Upper lobe of right lung (tissue), 1 donor: ENCODE data around the gene C4BPA. TPM values are rescaled to one million over a fixed set of nuclear protein-coding genes. Genes with fewer than 3 reads are reported as not detected.

Experiments used
- ATAC-seq: fragments of 200-7000 bp; cut with Tn5 transposase; one replicate; pipeline ENCODE4 v1.9.1; 2020; ENCODE audit warnings: mild to moderate bottlenecking, moderate library complexity
- DNase-seq: peaks from one replicate; pipeline ENCODE4 v3.0.0-alpha.2; 2020
- H3K27ac ChIP-seq: fragments of 200-600 bp; one replicate; pipeline ENCODE4 v1.8.0; 2022
- H3K27me3 ChIP-seq: fragments of 200-600 bp; one replicate; pipeline ENCODE4 v1.8.0; 2022; ENCODE audit warnings: mild to moderate bottlenecking
- H3K36me3 ChIP-seq: fragments of 200-600 bp; one replicate; pipeline ENCODE4 v1.8.0; 2022
- H3K4me1 ChIP-seq: fragments of 200-600 bp; one replicate; pipeline ENCODE4 v1.8.0; 2022
- H3K4me3 ChIP-seq: fragments of 200-600 bp; one replicate; pipeline ENCODE4 v1.8.0; 2022; ENCODE audit warnings: mild to moderate bottlenecking
- H3K9me3 ChIP-seq: fragments of 200-600 bp; one replicate; pipeline ENCODE4 v1.8.0; 2022
- CTCF ChIP-seq: fragments of 200-600 bp; IDR thresholded peaks from one replicate; pipeline ENCODE4 v1.8.0; 2022; ENCODE audit warnings: antibody characterized with exemption
- intact Hi-C: fragments of 100-400 bp; cut with DNase I; formaldehyde crosslinking; loops from one replicate; pipeline ENCODE4 v1.11.0; 2022
- total RNA-seq: library from RNA; stranded (reverse); fragmentation: NEBNext Ultra II Directional; extraction: Animal tissue kit (Norgen Biotek cat#: 25700); gene quantifications from one replicate; pipeline ENCODE4 v1.2.1, GENCODE V29; 2021
- donor health status: DM: no; HTN: yes; CAD: no; lungs with severe emphysema.

The C4BPA gene
- total RNA-seq, 1 donor from 2014 or later: 175 TPM

GRCh38 chr1:207071426-207071825 lies 32.6 kb upstream of the C4BPA start:
- Histone ChIP-seq H3K27ac (no peak overlapping the region), H3K9me3 (no peaks in the 10 kb centered on the region), H3K36me3 (peaks cover 68% of the 10 kb centered on the region), H3K4me1 (peaks cover 7% of the 10 kb centered on the region), H3K4me3 (no peak overlapping the region), H3K27me3 (no peaks in the 10 kb centered on the region)
- DNase-seq (no peak), ATAC-seq (no peak)
- intact Hi-C loops: no loop called here
- TF ChIP-seq CTCF: no peak

GRCh38 chr1:207072233-207072632 lies 31.8 kb upstream of the C4BPA start:
- no peak overlapping the region for H3K4me3 ChIP-seq
- H3K4me1 ChIP-seq: peaks cover 7% of the 10 kb centered on the region
- H3K36me3 ChIP-seq: peaks cover 61% of the 10 kb centered on the region
- H3K27ac ChIP-seq: no peak overlapping the region
- intact Hi-C loops: no loop called here
- H3K9me3 ChIP-seq: no peaks in the 10 kb centered on the region
- DNase-seq (no peak), ATAC-seq (no peak)
- TF ChIP-seq CTCF: no peak
- no peaks in the 10 kb centered on the region for H3K27me3 ChIP-seq

GRCh38 chr1:207073906-207074820 lies 29.9 kb upstream of the C4BPA start:
- Histone ChIP-seq H3K4me1 (peaks cover 6% of the 10 kb centered on the region), H3K27me3 (no peaks in the 10 kb centered on the region), H3K4me3 (no peak overlapping the region), H3K36me3 (peaks cover 46% of the 10 kb centered on the region), H3K27ac (no peak overlapping the region), H3K9me3 (no peaks in the 10 kb centered on the region)
- intact Hi-C loops: no loop called here
- no peak for TF ChIP-seq CTCF
- DNase-seq (no peak), ATAC-seq (no peak)

GRCh38 chr1:207076181-207076955 lies 27.7 kb upstream of the C4BPA start:
- no peak for ATAC-seq
- Histone ChIP-seq H3K36me3 (peaks cover 25% of the 10 kb centered on the region), H3K27ac (no peak overlapping the region), H3K27me3 (no peaks in the 10 kb centered on the region), H3K4me3 (no peak overlapping the region), H3K4me1 (peaks cover 4% of the 10 kb centered on the region), H3K9me3 (no peaks in the 10 kb centered on the region)
- DNase-seq: no peak
- intact Hi-C loops: no loop called here
- no peak for TF ChIP-seq CTCF

GRCh38 chr1:207077012-207077411 lies 27.0 kb upstream of the C4BPA start:
- Histone ChIP-seq H3K36me3 (peaks cover 18% of the 10 kb centered on the region), H3K4me1 (peaks cover 4% of the 10 kb centered on the region), H3K9me3 (no peaks in the 10 kb centered on the region), H3K4me3 (no peak overlapping the region), H3K27ac (no peak overlapping the region), H3K27me3 (no peaks in the 10 kb centered on the region)
- ATAC-seq (no peak), DNase-seq (no peak)
- no peak for TF ChIP-seq CTCF
- intact Hi-C loops: no loop called here
